HCT116 (cell line): Measurements from ENCODE around the gene RAP1GAP2.

ENCODE experiments used
- CEBPB ChIP-seq: IDR thresholded peaks from 2 replicates; pipeline ENCODE4 v1.6.1; 2012; ENCODE audit warnings: low read depth
- CTCF ChIP-seq, 3 experiments: fragments of 200-600 bp in 1 of 3; sonication (generic) in 1 of 3; IDR thresholded peaks in 2 of 3; conservative IDR thresholded peaks in 1 of 3; 2 replicates each; pipeline ENCODE4 v1.5.1; 2012 to 2017; ENCODE audit warnings: low read depth in 2 of 3, low read length in 2 of 3, antibody characterized with exemption in 1 of 3, borderline replicate concordance in 1 of 3, control low read depth in 1 of 3, mild to moderate bottlenecking in 1 of 3, mixed read lengths in 1 of 3, mixed run types in 1 of 3, moderate library complexity in 1 of 3; ENCODE audit not compliant: insufficient read depth in 1 of 3
- EZH2 ChIP-seq: fragments of 200-600 bp; sonication (generic); IDR thresholded peaks from 2 replicates; pipeline ENCODE4 v1.6.1; 2017; ENCODE audit warnings: antibody characterized with exemption, mixed run types
- JUND ChIP-seq: IDR thresholded peaks from 2 replicates; pipeline ENCODE4 v1.6.1; 2012
- MAX ChIP-seq: IDR thresholded peaks from 2 replicates; pipeline ENCODE4 v1.6.1; 2012
- POLR2A ChIP-seq: IDR thresholded peaks from 2 replicates; pipeline ENCODE4 v1.7.0; 2011; ENCODE audit warnings: borderline replicate concordance; ENCODE audit not compliant: insufficient read depth, insufficient read length; ENCODE audit errors: extremely low read depth
- POLR2AphosphoS5 ChIP-seq: IDR thresholded peaks from 2 replicates; pipeline ENCODE4 v1.6.1; 2011; ENCODE audit warnings: mild to moderate bottlenecking, low read depth, low read length, moderate library complexity
- RAD21 ChIP-seq: IDR thresholded peaks from 2 replicates; pipeline ENCODE4 v1.6.1; 2012; ENCODE audit warnings: low read depth, mild to moderate bottlenecking
- REST ChIP-seq: IDR thresholded peaks from 2 replicates; pipeline ENCODE4 v1.6.1; 2012; ENCODE audit warnings: low read depth
- SIN3A ChIP-seq: IDR thresholded peaks from 2 replicates; pipeline ENCODE4 v1.6.1; 2012; ENCODE audit warnings: low read depth
- TCF7L2 ChIP-seq: IDR thresholded peaks from 2 replicates; pipeline ENCODE4 v1.7.0; 2011; ENCODE audit warnings: borderline replicate concordance, inconsistent platforms; ENCODE audit not compliant: insufficient read depth, insufficient read length; ENCODE audit errors: extremely low read depth

- TF ChIP-seq EZH2 = no peak
- TF ChIP-seq REST = no peak
- no peak for TF ChIP-seq CTCF (IDR thresholded peaks at IDR 0.05 in 2 of 3, conservative IDR thresholded peaks at IDR 0.05 in 1 of 3; ENCODE audit: borderline replicate concordance in 1 of 3, insufficient read depth in 1 of 3, low read depth in 2 of 3, low read length in 2 of 3)
- no peak for TF ChIP-seq POLR2A
- TF ChIP-seq MAX = no peak
- TF ChIP-seq POLR2AphosphoS5 = no peak
- TF ChIP-seq RAD21 = no peak
- TF ChIP-seq TCF7L2 = no peak
- no peak for TF ChIP-seq SIN3A
- TF ChIP-seq JUND = no peak
- TF ChIP-seq CEBPB = no peak
These were observed 63.8 kb downstream of the RAP1GAP2 start for GRCh38 chr17:2860045-2860444.
